Right lobe of liver (tissue), 6 donors: Measurements from ENCODE around the gene SMCO1. TPM values are rescaled to one million over a fixed set of nuclear protein-coding genes. Genes with fewer than 3 reads are reported as not detected.

ENCODE experiments used
- ATAC-seq, 4 donors: fragments of 200-7000 bp; cut with Tn5 transposase; one replicate each; pipeline ENCODE4 v1.9.1; 2020; ENCODE audit warnings: mild to moderate bottlenecking in 4 of 4, moderate library complexity in 4 of 4
- DNase-seq, 3 donors: peaks; one replicate each; pipeline ENCODE4 v3.0.0-alpha.2; 2020
- H3K27ac ChIP-seq, 3 donors: fragments of 200-600 bp; one replicate each; pipeline ENCODE4 v1.8.0; 2022
- H3K27me3 ChIP-seq, 2 donors: fragments of 200-600 bp; one replicate each; pipeline ENCODE4 v1.8.0; 2022
- H3K36me3 ChIP-seq, 4 donors: fragments of 200-600 bp; sonication (generic) in 1 of 4; one replicate each; pipeline versions ENCODE4 v1.5.1 to v1.8.0; 2017 to 2022; ENCODE audit warnings: control low read depth in 1 of 4
- H3K4me1 ChIP-seq, 4 donors: fragments of 200-600 bp; sonication (generic) in 1 of 4; one replicate each; pipeline versions ENCODE4 v1.5.1 to v1.8.0; 2017 to 2022; ENCODE audit warnings: control low read depth in 1 of 4
- H3K4me3 ChIP-seq, 3 donors: fragments of 200-600 bp; one replicate each; pipeline ENCODE4 v1.8.0; 2022
- H3K9me3 ChIP-seq, 4 donors: fragments of 200-600 bp; sonication (generic) in 1 of 4; one replicate each; pipeline versions ENCODE4 v1.5.1 to v1.8.0; 2017 to 2022; ENCODE audit warnings: control low read depth in 1 of 4
- POLR2A ChIP-seq: fragments of 450-650 bp; IDR thresholded peaks from one replicate; pipeline ENCODE4 v1.6.1; 2017; ENCODE audit warnings: antibody characterized with exemption, mild to moderate bottlenecking
- WGBS: methylation state at CpG from one replicate; pipeline ENCODE4 v1.1.6; 2018; ENCODE audit warnings: low coverage, low lambda C conversion rate; ENCODE audit not compliant: insufficient coverage; ENCODE audit errors: missing lambda C conversion rate; 5-methylcytosine and 5-hydroxymethylcytosine counted together
- intact Hi-C, 2 donors: fragments of 100-400 bp; cut with DNase I; formaldehyde crosslinking; loops; one replicate each; pipeline versions ENCODE4 v1.11.2 to v1.14.1; 2022
- long read RNA-seq: library from polyadenylated mRNA; unstranded; transcript quantifications from one replicate; pipeline ENCODE4 v2.0.0, GENCODE V29; 2019
- total RNA-seq, 6 experiments: library from RNA; depleted of rRNA in 2 of 6; stranded (reverse); fragments of >200 nt in 2 of 6; fragmentation: NEBNext Ultra II Directional in 3 of 6; extraction: Animal tissue kit (Norgen Biotek cat#: 25700) in 3 of 6; gene quantifications; one replicate each; pipeline versions ENCODE4 v1.1.0 to v1.2.4, GENCODE V29; 2016 to 2023
- TF ChIP-seq, protein P1 (sequence below), 4 donors: fragments of 200-600 bp in 3 of 4; fragments of 450-650 bp in 1 of 4; IDR thresholded peaks; one replicate each; pipeline versions ENCODE4 v1.5.1 to v1.8.0; 2016 to 2022; ENCODE audit warnings: antibody characterized with exemption in 4 of 4, mild to moderate bottlenecking in 2 of 4
- donor health status: DM: no; HTN: yes; CAD: no.
- donor health status: DM: no; HTN: no; CAD: no.
- donor health status: DM: no; HTN: no; CAD: no.
- donor health status: DM: no; HTN: yes; CAD: no.
- donor health status: DM: no; HTN: yes; CAD: no.

The SMCO1 gene
- total RNA-seq, result not detected
- long read RNA-seq, result 0 reads

DNA sequence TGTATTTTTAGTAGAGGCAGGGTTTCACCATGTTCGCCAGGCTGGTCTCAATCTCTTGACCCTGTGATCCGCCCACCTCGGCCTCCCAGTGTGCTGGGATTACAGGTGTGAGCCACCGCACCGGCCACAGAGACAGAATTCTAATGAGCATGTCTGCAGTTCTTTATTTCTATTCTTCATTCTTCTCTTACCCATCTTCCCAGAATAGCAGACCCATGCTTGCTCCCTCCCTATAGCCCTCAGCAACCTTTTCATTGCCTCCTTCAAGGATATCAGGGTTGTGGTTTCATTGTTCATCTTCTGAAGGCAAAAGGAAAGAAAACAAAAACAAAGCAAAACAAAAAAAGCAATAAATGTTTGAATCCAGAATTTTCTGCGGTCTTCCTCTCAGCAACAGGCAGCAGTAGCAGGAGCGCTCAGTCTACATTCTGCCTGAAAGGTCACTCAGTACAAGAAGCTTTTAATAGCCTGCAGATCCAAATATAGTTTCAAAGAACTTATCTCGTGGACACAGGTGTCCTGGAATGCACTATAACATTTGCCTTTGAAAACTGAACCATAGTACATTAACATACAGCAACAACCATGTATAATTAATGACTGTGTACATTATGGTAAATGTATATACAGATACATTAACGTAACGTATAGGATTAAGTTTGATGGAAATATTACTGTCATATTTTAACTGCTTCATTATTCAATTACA lies at the start of gene SMCO1:
SMCO1 (minus strand) TSS at position 434 of the 709 bp plus-strand sequence; CDS start at position 297, 137 bp downstream.
- TF ChIP-seq, protein P1, sequence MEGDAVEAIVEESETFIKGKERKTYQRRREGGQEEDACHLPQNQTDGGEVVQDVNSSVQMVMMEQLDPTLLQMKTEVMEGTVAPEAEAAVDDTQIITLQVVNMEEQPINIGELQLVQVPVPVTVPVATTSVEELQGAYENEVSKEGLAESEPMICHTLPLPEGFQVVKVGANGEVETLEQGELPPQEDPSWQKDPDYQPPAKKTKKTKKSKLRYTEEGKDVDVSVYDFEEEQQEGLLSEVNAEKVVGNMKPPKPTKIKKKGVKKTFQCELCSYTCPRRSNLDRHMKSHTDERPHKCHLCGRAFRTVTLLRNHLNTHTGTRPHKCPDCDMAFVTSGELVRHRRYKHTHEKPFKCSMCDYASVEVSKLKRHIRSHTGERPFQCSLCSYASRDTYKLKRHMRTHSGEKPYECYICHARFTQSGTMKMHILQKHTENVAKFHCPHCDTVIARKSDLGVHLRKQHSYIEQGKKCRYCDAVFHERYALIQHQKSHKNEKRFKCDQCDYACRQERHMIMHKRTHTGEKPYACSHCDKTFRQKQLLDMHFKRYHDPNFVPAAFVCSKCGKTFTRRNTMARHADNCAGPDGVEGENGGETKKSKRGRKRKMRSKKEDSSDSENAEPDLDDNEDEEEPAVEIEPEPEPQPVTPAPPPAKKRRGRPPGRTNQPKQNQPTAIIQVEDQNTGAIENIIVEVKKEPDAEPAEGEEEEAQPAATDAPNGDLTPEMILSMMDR (IDR thresholded peaks at IDR 0.05), result no peak
- no peak for ATAC-seq
- Histone ChIP-seq H3K27ac (no peak within 1 kb of the TSS), H3K4me3 (no peak within 1 kb of the TSS), H3K36me3 (no peaks in the 10 kb centered on the region), H3K9me3 (peaks cover 0 to 13% (median 4%) of the 10 kb centered on the region in 4 donors), H3K4me1 (no peaks in the 10 kb centered on the region), H3K27me3 (no peaks in the 10 kb centered on the region)
- no peak for DNase-seq
- 87% methylated on average over 9 of the region's 10 CpGs for WGBS
- intact Hi-C loops, result no loop called here

DNA sequence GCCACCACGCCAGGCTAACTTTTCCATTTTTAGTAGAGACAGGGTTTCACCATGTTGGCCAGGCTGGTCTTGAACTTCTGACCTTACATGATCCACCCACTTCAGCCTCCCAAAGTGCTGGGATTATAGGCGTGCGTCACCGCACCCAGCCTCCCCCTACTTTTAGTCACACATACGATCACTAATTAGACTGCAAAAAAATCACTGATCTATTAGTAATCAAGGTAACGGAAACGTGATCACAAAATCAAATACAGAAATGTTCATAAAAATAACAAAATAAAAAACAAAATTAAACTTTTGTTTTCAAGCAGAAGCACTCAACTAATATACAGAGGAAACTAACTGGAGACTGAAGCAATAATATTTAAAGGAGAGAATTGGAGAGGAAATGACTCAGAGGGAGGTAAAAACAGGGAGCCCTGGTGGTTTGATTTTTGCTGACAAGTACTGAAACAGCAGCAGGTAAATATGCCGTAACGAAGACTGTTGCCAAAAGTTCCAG lies 48.6 kb upstream of the SMCO1 start:
- no peak for ATAC-seq
- intact Hi-C loops, result no loop called here
- DNase-seq, result no peak
- Histone ChIP-seq H3K9me3 (no peaks in the 10 kb centered on the region), H3K4me1 (peaks cover 0 to 3% (median 0%) of the 10 kb centered on the region in 4 donors), H3K27ac (no peak overlapping the region), H3K4me3 (no peak overlapping the region), H3K36me3 (peaks cover 0 to 10% (median 1%) of the 10 kb centered on the region in 4 donors), H3K27me3 (no peaks in the 10 kb centered on the region)
- TF ChIP-seq, protein P1 (IDR thresholded peaks at IDR 0.05), result no peak
- TF ChIP-seq POLR2A, result no peak
- whole genome bisulfite sequencing, result 80% methylated on average over 9 of the region's 9 CpGs

DNA sequence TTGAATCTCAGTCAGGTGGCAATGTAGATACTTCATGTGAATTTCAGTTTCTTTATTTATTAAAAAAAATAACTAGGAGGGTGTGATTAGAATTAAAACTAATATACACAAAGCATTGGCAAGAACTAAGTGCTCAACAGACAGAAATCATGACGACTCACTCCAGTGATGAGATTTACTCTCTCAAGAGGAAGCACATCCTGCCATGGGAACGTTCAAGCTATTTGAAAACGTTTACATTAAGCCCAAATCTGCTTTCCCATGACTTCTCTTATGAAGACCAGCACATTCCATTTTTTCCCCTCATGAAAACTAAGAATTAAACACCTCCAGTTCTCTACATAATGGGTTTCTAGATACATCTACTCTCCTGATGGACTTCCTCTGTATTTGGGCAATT lies 44.7 kb upstream of the SMCO1 start:
- ATAC-seq, result no peak
- intact Hi-C loops, result no loop called here
- TF ChIP-seq, protein P1 (IDR thresholded peaks at IDR 0.05), result no peak
- no peak overlapping the region for H3K4me3 ChIP-seq
- 68% methylated on average over 3 of the region's 3 CpGs for WGBS
- H3K9me3 ChIP-seq, result no peaks in the 10 kb centered on the region
- no peak overlapping the region for H3K27ac ChIP-seq
- no peak for DNase-seq
- H3K27me3 ChIP-seq, result no peaks in the 10 kb centered on the region
- peaks cover 0 to 7% (median 1%) of the 10 kb centered on the region in 4 donors for H3K36me3 ChIP-seq
- H3K4me1 ChIP-seq, result no peaks in the 10 kb centered on the region

DNA sequence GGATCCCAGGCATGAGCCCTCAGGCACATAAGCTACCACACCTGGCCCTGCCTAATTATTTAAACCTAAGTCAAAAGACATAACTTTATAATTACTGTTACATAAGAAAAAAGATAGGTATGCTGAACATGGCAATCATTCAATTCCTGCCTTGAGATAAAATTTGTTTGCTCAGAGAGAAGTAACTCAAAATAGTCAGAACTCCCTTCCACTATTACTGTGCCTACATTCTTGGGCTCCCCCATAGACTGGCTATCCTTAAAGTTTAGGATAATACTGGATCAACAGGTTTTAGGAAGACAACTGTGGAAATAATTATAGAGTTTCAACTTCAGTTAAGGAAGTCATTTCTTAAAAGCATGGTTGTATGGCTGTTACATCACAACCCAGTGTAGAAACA lies 43.3 kb upstream of the SMCO1 start:
- Histone ChIP-seq H3K4me1 (no peaks in the 10 kb centered on the region), H3K27me3 (no peaks in the 10 kb centered on the region), H3K9me3 (no peaks in the 10 kb centered on the region), H3K36me3 (peaks cover 0 to 7% (median 1%) of the 10 kb centered on the region in 4 donors), H3K27ac (no peak overlapping the region), H3K4me3 (no peak overlapping the region)
- TF ChIP-seq, protein P1 (IDR thresholded peaks at IDR 0.05), result no peak
- no peak for TF ChIP-seq POLR2A
- DNase-seq (no peak), ATAC-seq (no peak)
- intact Hi-C loops, result no loop called here
